Neural progenitor cell (in vitro differentiated cells): ENCODE measurements around the gene PEX12.
"Not testable (repeated sequence)": the region's sequence is repeated elsewhere in the genome, so short reads cannot be mapped to it uniquely, and the experiment has no call there.

Experiments
- CTCF ChIP-seq: fragments of 200-600 bp; sonication (generic); IDR thresholded peaks from 2 replicates; pipeline ENCODE4 v1.5.1; 2017; ENCODE audit warnings: antibody characterized with exemption, mild to moderate bottlenecking
- EZH2phosphoT487 ChIP-seq: fragments of 200-600 bp; sonication (generic); IDR thresholded peaks from 2 replicates; pipeline ENCODE4 v1.6.1; 2017; ENCODE audit warnings: antibody characterized with exemption

- TF ChIP-seq CTCF, EZH2phosphoT487: not testable (repeated sequence)
Measured at GRCh38 chr17:35610746-35611145, 32.4 kb upstream of the PEX12 start.
